ENCODE data around the gene GAB4.
"Not testable (repeated sequence)": the region's sequence is repeated elsewhere in the genome, so short reads cannot be mapped to it uniquely, and the experiment has no call there.

Gene GAB4

GRCh38 chr22:16956290-16956689 is 51.7 kb downstream of the GAB4 start:
- DNase-seq: no peak

- no peak for DNase-seq
Measured at GRCh38 chr22:16955678-16956210, 52.3 kb downstream of the GAB4 start.

GRCh38 chr22:16955081-16955480 is 52.9 kb downstream of the GAB4 start:
- no peak for DNase-seq

- no peak for DNase-seq
Measured at GRCh38 chr22:16954060-16954403, 54.0 kb downstream of the GAB4 start.

- DNase-seq: no peak
Measured at GRCh38 chr22:16953206-16954059, 54.6 kb downstream of the GAB4 start.

- DNase-seq: no peak
Measured at GRCh38 chr22:16949561-16949960, 58.5 kb downstream of the GAB4 start.

- DNase-seq: no peak
Measured at GRCh38 chr22:16937811-16938210, 70.2 kb downstream of the GAB4 start.

- not testable (repeated sequence) for DNase-seq
Measured at GRCh38 chr22:16937209-16937608, 70.8 kb downstream of the GAB4 start.

- DNase-seq: no peak
Measured at GRCh38 chr22:16936625-16937024, 71.4 kb downstream of the GAB4 start.

- no peak for DNase-seq
Measured at GRCh38 chr22:16935209-16935608, 72.8 kb downstream of the GAB4 start.

- DNase-seq: no peak
Measured at GRCh38 chr22:16933291-16934282, 74.4 kb downstream of the GAB4 start.

- DNase-seq: no peak
Measured at GRCh38 chr22:16932577-16932976, 75.4 kb downstream of the GAB4 start.

- DNase-seq: no peak
Measured at GRCh38 chr22:16925407-16925966, 82.5 kb downstream of the GAB4 start.

GRCh38 chr22:16922706-16923105 is 85.3 kb downstream of the GAB4 start:
- DNase-seq: no peak

GRCh38 chr22:16922076-16922475 is 85.9 kb downstream of the GAB4 start:
- DNase-seq: no peak

GRCh38 chr22:16917144-16918003 is 90.6 kb downstream of the GAB4 start:
- peak; percentile 61 for DNase-seq

GRCh38 chr22:16915701-16916100 is 92.3 kb downstream of the GAB4 start:
- DNase-seq: no peak

GRCh38 chr22:16914911-16915310 is 93.1 kb downstream of the GAB4 start:
- DNase-seq: not testable (repeated sequence)

GRCh38 chr22:16914006-16914405 is 94.0 kb downstream of the GAB4 start:
- DNase-seq: no peak

- DNase-seq: no peak
Measured at GRCh38 chr22:16912281-16912680, 95.7 kb downstream of the GAB4 start.
